DND-41 (cell line): ENCODE results near the gene SURF2.

ENCODE experiments used
- ATAC-seq: fragments of 200-7000 bp; cut with Tn5 transposase; 3 replicates; pipeline ENCODE4 v1.9.1; 2021; ENCODE audit warnings: low read depth; ENCODE audit not compliant: insufficient read depth
- DNase-seq: peaks from one replicate; pipeline ENCODE4 v3.0.0-alpha.2; 2020
- H2AFZ ChIP-seq: 2 replicates; pipeline ENCODE4 v1.6.0; 2012; ENCODE audit warnings: low read depth, low read length
- H3K27ac ChIP-seq: 2 replicates; pipeline ENCODE4 v1.5.1; 2012; ENCODE audit warnings: low read length, inconsistent platforms
- H3K27me3 ChIP-seq: fragments of 200-600 bp; sonication (generic); 2 replicates; pipeline ENCODE4 v1.6.0; 2012; ENCODE audit warnings: low read length, mild to moderate bottlenecking, inconsistent platforms; ENCODE audit not compliant: insufficient read depth, poor library complexity
- H3K36me3 ChIP-seq: 2 replicates; pipeline ENCODE4 v1.5.1; 2012; ENCODE audit warnings: low read length, inconsistent platforms; ENCODE audit not compliant: insufficient read depth
- H3K4me1 ChIP-seq: 2 replicates; pipeline ENCODE4 v1.5.1; 2012; ENCODE audit warnings: mild to moderate bottlenecking, low read length; ENCODE audit not compliant: insufficient read depth
- H3K4me2 ChIP-seq: 2 replicates; pipeline ENCODE4 v1.6.0; 2012; ENCODE audit warnings: mild to moderate bottlenecking, moderate library complexity, low read length, inconsistent platforms; ENCODE audit not compliant: insufficient read depth
- H3K4me3 ChIP-seq, 2 experiments: fragments of 200-600 bp in 1 of 2; shearing (Covaris generic) in 1 of 2; 2 replicates each; pipeline ENCODE4 v1.5.1; 2012 to 2016; ENCODE audit warnings: inconsistent platforms in 2 of 2, low read length in 2 of 2, mild to moderate bottlenecking in 2 of 2, low read depth in 1 of 2, moderate library complexity in 1 of 2
- H3K79me2 ChIP-seq: 2 replicates; pipeline ENCODE4 v1.6.0; 2012; ENCODE audit warnings: low read length, inconsistent platforms; ENCODE audit not compliant: insufficient read depth
- H3K9ac ChIP-seq: 2 replicates; pipeline ENCODE4 v1.6.0; 2012; ENCODE audit warnings: low read depth, mild to moderate bottlenecking, inconsistent platforms, low read length, moderate library complexity
- H3K9me3 ChIP-seq: 2 replicates; pipeline ENCODE4 v1.5.1; 2012; ENCODE audit warnings: low read length, moderate library complexity, mild to moderate bottlenecking, inconsistent platforms; ENCODE audit not compliant: insufficient read depth, severe bottlenecking
- H4K20me1 ChIP-seq: 2 replicates; pipeline ENCODE4 v1.6.0; 2012; ENCODE audit warnings: low read length; ENCODE audit not compliant: insufficient read depth
- CTCF ChIP-seq: IDR thresholded peaks from 2 replicates; pipeline ENCODE4 v1.5.1; 2012; ENCODE audit warnings: borderline replicate concordance, low read length, moderate library complexity, mild to moderate bottlenecking; ENCODE audit not compliant: poor library complexity, severe bottlenecking; ENCODE audit errors: extremely low read depth
- EZH2 ChIP-seq: IDR thresholded peaks from 3 replicates; pipeline ENCODE4 v1.6.1; 2012; ENCODE audit warnings: borderline replicate concordance, low read depth, mild to moderate bottlenecking, moderate library complexity, low read length, inconsistent platforms; ENCODE audit not compliant: severe bottlenecking

The SURF2 gene

GRCh38 chr9:133397895-133398294 lies 41.5 kb downstream of the SURF2 start:
- H3K4me2 ChIP-seq = no peak overlapping the region
- no peaks in the 10 kb centered on the region for H3K27me3 ChIP-seq
- DNase-seq (no peak), ATAC-seq (no peak)
- no peaks in the 10 kb centered on the region for H3K36me3 ChIP-seq
- no peak overlapping the region for H3K9ac ChIP-seq
- H3K4me3 ChIP-seq = no peak overlapping the region
- H3K9me3 ChIP-seq = no peaks in the 10 kb centered on the region
- no peak for TF ChIP-seq EZH2
- TF ChIP-seq CTCF = no peak
- H3K4me1 ChIP-seq = no peaks in the 10 kb centered on the region
- no peaks in the 10 kb centered on the region for H3K79me2 ChIP-seq
- H4K20me1 ChIP-seq = no peaks in the 10 kb centered on the region
- H3K27ac ChIP-seq = no peak overlapping the region
- H2AFZ ChIP-seq = no peak overlapping the region

- ATAC-seq = no peak
- H3K36me3 ChIP-seq = peaks cover 11% of the 10 kb centered on the region
Measured at GRCh38 chr9:133400292-133400691, 43.9 kb downstream of the SURF2 start.

GRCh38 chr9:133401588-133401987 lies 45.2 kb downstream of the SURF2 start:
- DNase-seq = no peak
- H4K20me1 ChIP-seq = peaks cover 8% of the 10 kb centered on the region

More at GRCh38 chr9:133400292-133400691, 43.9 kb downstream of the SURF2 start:
- DNase-seq = no peak
- Histone ChIP-seq H3K4me2 (no peak overlapping the region), H4K20me1 (peaks cover 6% of the 10 kb centered on the region; the same call in 1 of the 2 replicates), H3K4me3 (no peak overlapping the region), H3K9ac (no peak overlapping the region), H2AFZ (no peak overlapping the region), H3K79me2 (no peaks in the 10 kb centered on the region), H3K9me3 (no peaks in the 10 kb centered on the region), H3K27me3 (no peaks in the 10 kb centered on the region), H3K4me1 (no peaks in the 10 kb centered on the region), H3K27ac (no peak overlapping the region)
- TF ChIP-seq CTCF (no peak), EZH2 (no peak)

More at GRCh38 chr9:133401588-133401987, 45.2 kb downstream of the SURF2 start:
- Histone ChIP-seq H3K27me3 (no peaks in the 10 kb centered on the region), H3K4me1 (no peaks in the 10 kb centered on the region), H3K79me2 (no peaks in the 10 kb centered on the region), H3K27ac (no peak overlapping the region), H2AFZ (no peak overlapping the region), H3K9ac (no peak overlapping the region), H3K9me3 (no peaks in the 10 kb centered on the region), H3K4me3 (no peak overlapping the region), H3K36me3 (peaks cover 24% of the 10 kb centered on the region), H3K4me2 (no peak overlapping the region)
- ATAC-seq = no peak
- TF ChIP-seq CTCF (no peak), EZH2 (no peak)
